Measurements from ENCODE around the gene SYCE3. TPM values are rescaled to one million over a fixed set of nuclear protein-coding genes. Genes with fewer than 3 reads are reported as not detected.

Gene SYCE3
- total RNA-seq, 1 donor from 2014 or later, result not detected

GRCh38 chr22:50548921-50549790 is 13.6 kb downstream of the SYCE3 start:
- Histone ChIP-seq H3K9me3 (no peaks in the 10 kb centered on the region), H3K4me3 (peak overlapping the region; percentile 40), H3K36me3 (no peaks in the 10 kb centered on the region), H3K4me1 (peaks cover 21% of the 10 kb centered on the region), H3K27ac (peak overlapping the region; percentile 36), H3K27me3 (peaks cover 29% of the 10 kb centered on the region)
- ATAC-seq, result no peak
- intact Hi-C loops (cut with DNase I), result no loop called here
- DNase-seq, result no peak
- TF ChIP-seq CTCF (IDR thresholded peaks at IDR 0.05), result no peak

- no peak for TF ChIP-seq CTCF (IDR thresholded peaks at IDR 0.05)
- Histone ChIP-seq H3K4me3 (peak overlapping the region; percentile 40), H3K9me3 (no peaks in the 10 kb centered on the region), H3K27ac (peak overlapping the region; percentile 36), H3K27me3 (peaks cover 29% of the 10 kb centered on the region), H3K36me3 (no peaks in the 10 kb centered on the region), H3K4me1 (peaks cover 21% of the 10 kb centered on the region)
- DNase-seq (peak; percentile 69), ATAC-seq (no peak)
- intact Hi-C loops (cut with DNase I), result no loop called here
Observed at GRCh38 chr22:50548040-50548920, 14.4 kb downstream of the SYCE3 start.

GRCh38 chr22:50547263-50547985 is 15.3 kb downstream of the SYCE3 start:
- ATAC-seq (no peak), DNase-seq (peak; percentile 64)
- TF ChIP-seq CTCF (IDR thresholded peaks at IDR 0.05), result no peak
- Histone ChIP-seq H3K36me3 (no peaks in the 10 kb centered on the region), H3K4me3 (no peak overlapping the region), H3K27ac (no peak overlapping the region), H3K27me3 (peaks cover 29% of the 10 kb centered on the region), H3K4me1 (peaks cover 21% of the 10 kb centered on the region), H3K9me3 (no peaks in the 10 kb centered on the region)
- intact Hi-C loops (cut with DNase I), result no loop called here

- no peak overlapping the region for H3K27ac ChIP-seq
- no peaks in the 10 kb centered on the region for H3K9me3 ChIP-seq
- H3K36me3 ChIP-seq, result no peaks in the 10 kb centered on the region
- peak; percentile 64 for DNase-seq
- intact Hi-C loops (cut with DNase I), result no loop called here
- no peak for ATAC-seq
- H3K4me3 ChIP-seq, result no peak overlapping the region
- H3K27me3 ChIP-seq, result peaks cover 29% of the 10 kb centered on the region
- peaks cover 25% of the 10 kb centered on the region for H3K4me1 ChIP-seq
- no peak for TF ChIP-seq CTCF (IDR thresholded peaks at IDR 0.05)
Observed at GRCh38 chr22:50546326-50547262, 16.1 kb downstream of the SYCE3 start.

All from upper lobe of right lung (tissue), 1 donor.